Measurements from ENCODE around the gene MACROD2.
"Not testable (repeated sequence)": the region's sequence is repeated elsewhere in the genome, so short reads cannot be mapped to it uniquely, and the experiment has no call there.

Gene MACROD2

GRCh38 chr20:14219801-14220461 lies 224.6 kb downstream of the MACROD2 start:
- FAIRE-seq (no peak), DNase-seq (ENCODE audit: insufficient read length, low spot score) (no peak)
- no peak for TF ChIP-seq CTCF (IDR thresholded peaks at IDR 0.05; ENCODE audit: insufficient read depth, missing control alignments)

GRCh38 chr20:14220986-14221385 lies 225.7 kb downstream of the MACROD2 start:
- DNase-seq (ENCODE audit: insufficient read length, low spot score) (no peak), FAIRE-seq (no peak)
- TF ChIP-seq CTCF (IDR thresholded peaks at IDR 0.05; ENCODE audit: insufficient read depth, missing control alignments): no peak

DNA sequence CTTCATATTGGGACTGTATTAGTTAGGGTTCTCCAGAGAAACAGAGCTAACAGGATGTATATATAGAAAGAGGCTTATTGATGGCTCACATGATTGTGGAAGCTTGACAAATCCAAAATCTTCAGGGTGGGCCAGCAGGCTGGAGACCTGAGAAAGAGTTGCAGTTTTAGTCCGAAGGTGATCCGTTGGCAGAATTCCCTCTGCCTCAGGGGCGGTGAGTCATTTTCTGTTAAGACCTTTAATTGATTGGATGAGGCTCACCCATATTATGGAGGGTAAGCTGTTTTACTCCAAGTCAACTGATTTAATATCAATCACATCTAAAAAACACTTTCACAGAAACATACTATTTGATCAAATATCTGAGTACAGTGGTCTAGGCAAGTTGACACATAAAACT lies 228.5 kb downstream of the MACROD2 start:
- FAIRE-seq: no peak
- no peak for DNase-seq (ENCODE audit: insufficient read length, low spot score)

DNA sequence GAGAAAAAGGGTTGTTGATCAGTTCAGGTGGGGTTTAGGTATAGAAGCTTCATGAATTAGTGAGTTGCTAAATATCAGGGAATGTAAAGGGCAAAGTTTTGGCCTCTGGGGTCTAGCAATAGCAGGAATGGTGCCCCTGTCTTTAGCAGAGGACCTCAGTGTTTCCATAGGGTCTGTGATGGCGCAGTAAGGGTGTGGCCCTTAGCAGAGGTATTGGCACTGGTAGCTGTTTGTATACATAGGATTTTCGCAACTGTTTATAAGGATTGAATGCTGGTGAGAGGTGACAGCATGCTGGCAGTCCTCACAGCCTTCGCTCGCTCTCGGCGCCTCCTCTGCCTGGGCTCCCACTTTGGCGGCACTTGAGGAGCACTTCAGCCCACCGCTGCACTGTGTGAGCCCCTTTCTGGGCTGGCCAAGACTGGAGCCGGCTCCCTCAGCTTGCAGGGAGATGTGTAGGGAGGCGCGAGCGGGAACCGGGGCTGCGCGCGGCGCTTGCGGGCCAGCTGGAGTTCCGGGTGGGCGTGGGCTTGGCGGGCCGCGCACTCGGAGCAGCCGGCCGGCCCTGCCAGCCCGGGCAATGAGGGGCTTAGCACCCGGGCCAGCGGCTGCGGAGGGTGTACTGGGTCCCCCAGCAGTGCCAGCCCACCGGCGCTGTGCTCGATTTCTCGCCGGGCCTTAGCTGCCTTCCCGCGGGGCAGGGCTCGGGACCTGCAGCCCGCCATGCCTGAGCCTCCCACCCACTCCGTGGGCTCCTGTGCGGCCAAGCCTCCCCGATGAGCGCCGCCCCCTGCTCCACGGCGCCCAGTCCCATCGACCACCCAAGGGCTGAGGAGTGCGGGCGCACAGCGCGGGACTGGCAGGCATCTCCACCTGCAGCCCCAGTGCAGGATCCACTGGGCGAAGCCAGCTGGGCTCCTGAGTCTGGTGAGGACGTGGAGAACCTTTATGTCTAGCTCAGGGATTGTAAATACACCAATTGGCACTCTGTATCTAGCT lies 231.0 kb downstream of the MACROD2 start:
- not testable (repeated sequence) for DNase-seq (ENCODE audit: insufficient read length, low spot score); FAIRE-seq

More for the DNA sequence above, 228.5 kb downstream of the MACROD2 start:
- no peak for TF ChIP-seq CTCF (IDR thresholded peaks at IDR 0.05; ENCODE audit: insufficient read depth, missing control alignments)

GRCh38 chr20:14232650-14233049 lies 237.3 kb downstream of the MACROD2 start:
- DNase-seq (ENCODE audit: insufficient read length, low spot score) (no peak), FAIRE-seq (no peak)
- no peak for TF ChIP-seq CTCF (IDR thresholded peaks at IDR 0.05; ENCODE audit: insufficient read depth, missing control alignments)

- FAIRE-seq (no peak), DNase-seq (ENCODE audit: insufficient read length, low spot score) (no peak)
- no peak for TF ChIP-seq CTCF (IDR thresholded peaks at IDR 0.05; ENCODE audit: insufficient read depth, missing control alignments)
Observed at GRCh38 chr20:14234666-14235295, 239.5 kb downstream of the MACROD2 start.

GRCh38 chr20:14235355-14235754 lies 240.0 kb downstream of the MACROD2 start:
- no peak for TF ChIP-seq CTCF (IDR thresholded peaks at IDR 0.05; ENCODE audit: insufficient read depth, missing control alignments)
- FAIRE-seq (no peak), DNase-seq (ENCODE audit: insufficient read length, low spot score) (no peak)

All from D721Med (cell line).